Fibroblast of lung (primary cell): Measurements from ENCODE around the gene MIPOL1.

Experiments
- CTCF ChIP-seq, 2 donors: IDR thresholded peaks in 1 of 2; conservative IDR thresholded peaks in 1 of 2; 1 replicate in 1 of 2; 2 replicates in 1 of 2; pipeline ENCODE4 v1.5.1; 2011 to 2012; ENCODE audit warnings: low read length in 2 of 2, control low read depth in 1 of 2, inconsistent platforms in 1 of 2, low read depth in 1 of 2, mild to moderate bottlenecking in 1 of 2
- EZH2 ChIP-seq: IDR thresholded peaks from 2 replicates; pipeline ENCODE4 v1.5.1; 2012; ENCODE audit warnings: low read length, control low read depth, mild to moderate bottlenecking; ENCODE audit errors: missing control alignments

GRCh38 chr14:37185670-37186069 is 12.1 kb upstream of the MIPOL1 start:
- TF ChIP-seq CTCF (conservative IDR thresholded peaks at IDR 0.05 in 1 of 2, IDR thresholded peaks at IDR 0.05 in 1 of 2; ENCODE audit: low read depth in 1 of 2, low read length in 2 of 2): no peak
- no peak for TF ChIP-seq EZH2
